ENCODE data around the gene ZNF14.
"Not testable (repeated sequence)": the region's sequence is repeated elsewhere in the genome, so short reads cannot be mapped to it uniquely, and the experiment has no call there.

Gene ZNF14

GRCh38 chr19:19776206-19777008 lies 43.5 kb upstream of the ZNF14 start:
- TF ChIP-seq CTCF (IDR thresholded peaks at IDR 0.05; ENCODE audit: low read depth, low read length), result no peak
- no peak for TF ChIP-seq EZH2phosphoT487 (IDR thresholded peaks at IDR 0.05; ENCODE audit: low read depth)
- Histone ChIP-seq H3K9ac (ENCODE audit: low read length) (peak overlapping the region; percentile 85), H3K27me3 (ENCODE audit: low read depth, low read length) (no peaks in the 10 kb centered on the region), H3K4me1 (ENCODE audit: low read length) (peaks cover 14% of the 10 kb centered on the region), H3K4me3 (ENCODE audit: low read length) (peak overlapping the region; percentile 92), H3K9me3 (ENCODE audit: insufficient read depth, low read length) (peaks cover 17% of the 10 kb centered on the region; the same call in 1 of the 2 replicates), H3K27ac (ENCODE audit: low read length) (peak overlapping the region; percentile 12; the same call in 1 of the 2 replicates), H3K79me2 (ENCODE audit: low read length) (peaks cover 38% of the 10 kb centered on the region), H3K4me2 (ENCODE audit: low read length) (peak overlapping the region; percentile 98), H3K36me3 (replicated peaks; ENCODE audit: low read depth, low read length) (peaks cover 31% of the 10 kb centered on the region), H2AFZ (ENCODE audit: low read depth, low read length) (peak overlapping the region; percentile 92), H4K20me1 (ENCODE audit: insufficient read depth, low read length) (no peaks in the 10 kb centered on the region)

DNA sequence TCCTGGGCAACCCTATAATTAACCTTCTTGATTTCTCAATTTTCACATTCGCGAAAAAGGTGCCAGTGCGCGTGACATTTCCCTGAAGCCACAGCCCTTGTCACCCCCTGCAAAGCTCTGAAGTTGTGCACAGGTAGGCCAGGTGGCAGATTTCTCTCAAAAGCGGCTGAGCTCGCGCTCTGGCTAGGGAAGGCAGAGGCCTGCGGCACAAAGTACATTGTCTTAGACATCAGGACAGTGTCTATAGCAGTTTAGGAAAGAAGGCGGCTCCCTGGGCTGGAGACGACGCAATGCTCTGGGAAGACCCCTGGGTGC lies 42.9 kb upstream of the ZNF14 start:
- peak overlapping the region; percentile 91 for H3K4me2 ChIP-seq (ENCODE audit: low read length)
- no peak overlapping the region for H3K27ac ChIP-seq (ENCODE audit: low read length)
- H2AFZ ChIP-seq (ENCODE audit: low read depth, low read length), result peak overlapping the region; percentile 68
- H3K9ac ChIP-seq (ENCODE audit: low read length), result peak overlapping the region; percentile 64
- no peaks in the 10 kb centered on the region for H4K20me1 ChIP-seq (ENCODE audit: insufficient read depth, low read length)
- peaks cover 29% of the 10 kb centered on the region for H3K36me3 ChIP-seq (replicated peaks; ENCODE audit: low read depth, low read length)
- peaks cover 15% of the 10 kb centered on the region; the same call in 1 of the 2 replicates for H3K9me3 ChIP-seq (ENCODE audit: insufficient read depth, low read length)
- H3K4me1 ChIP-seq (ENCODE audit: low read length), result peaks cover 14% of the 10 kb centered on the region
- peak overlapping the region; percentile 92 for H3K4me3 ChIP-seq (ENCODE audit: low read length)
- TF ChIP-seq CTCF (IDR thresholded peaks at IDR 0.05; ENCODE audit: low read depth, low read length), result no peak
- no peak for TF ChIP-seq EZH2phosphoT487 (IDR thresholded peaks at IDR 0.05; ENCODE audit: low read depth)
- no peaks in the 10 kb centered on the region for H3K27me3 ChIP-seq (ENCODE audit: low read depth, low read length)
- H3K79me2 ChIP-seq (ENCODE audit: low read length), result peaks cover 33% of the 10 kb centered on the region

- H3K27me3 ChIP-seq (ENCODE audit: low read depth, low read length), result no peaks in the 10 kb centered on the region
- H3K79me2 ChIP-seq (ENCODE audit: low read length), result peaks cover 29% of the 10 kb centered on the region
- peaks cover 22% of the 10 kb centered on the region for H3K36me3 ChIP-seq (replicated peaks; ENCODE audit: low read depth, low read length)
- H3K4me1 ChIP-seq (ENCODE audit: low read length), result peaks cover 14% of the 10 kb centered on the region
- no peaks in the 10 kb centered on the region for H4K20me1 ChIP-seq (ENCODE audit: insufficient read depth, low read length)
- no peak overlapping the region for H3K4me2 ChIP-seq (ENCODE audit: low read length)
- H3K9me3 ChIP-seq (ENCODE audit: insufficient read depth, low read length), result peaks cover 9% of the 10 kb centered on the region; the same call in 1 of the 2 replicates
- H2AFZ ChIP-seq (ENCODE audit: low read depth, low read length), result no peak overlapping the region
- no peak overlapping the region for H3K4me3 ChIP-seq (ENCODE audit: low read length)
- no peak overlapping the region for H3K27ac ChIP-seq (ENCODE audit: low read length)
- no peak overlapping the region for H3K9ac ChIP-seq (ENCODE audit: low read length)
- TF ChIP-seq CTCF (IDR thresholded peaks at IDR 0.05; ENCODE audit: low read depth, low read length) (no peak), EZH2phosphoT487 (IDR thresholded peaks at IDR 0.05; ENCODE audit: low read depth) (no peak)
These were observed 41.6 kb upstream of the ZNF14 start for GRCh38 chr19:19774354-19775033.

DNA sequence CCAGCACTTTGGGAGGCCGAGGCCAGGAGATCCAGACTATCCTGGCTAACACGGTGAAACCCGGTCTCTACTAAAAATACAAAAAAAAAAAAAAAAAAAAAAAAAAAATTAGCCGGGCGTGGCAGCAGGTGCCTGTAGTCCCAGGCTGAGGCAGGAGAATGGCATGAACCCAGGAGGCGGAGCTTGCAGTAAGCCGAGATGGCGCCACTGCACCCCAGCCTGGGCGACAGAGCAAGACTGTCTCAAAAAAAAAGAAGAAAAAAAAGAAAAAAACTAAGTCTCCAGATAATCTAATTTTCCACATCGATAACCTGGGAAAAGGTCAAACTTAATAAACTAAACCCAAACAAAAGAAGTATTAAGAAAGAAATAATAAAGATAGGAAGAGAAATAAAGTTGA lies 39.1 kb upstream of the ZNF14 start:
- not testable (repeated sequence) for H3K79me2 ChIP-seq (ENCODE audit: low read length); H3K9me3 ChIP-seq (ENCODE audit: insufficient read depth, low read length); H3K36me3 ChIP-seq (replicated peaks; ENCODE audit: low read depth, low read length); H3K4me2 ChIP-seq (ENCODE audit: low read length); H3K4me1 ChIP-seq (ENCODE audit: low read length); H3K27me3 ChIP-seq (ENCODE audit: low read depth, low read length); H2AFZ ChIP-seq (ENCODE audit: low read depth, low read length); H4K20me1 ChIP-seq (ENCODE audit: insufficient read depth, low read length); H3K27ac ChIP-seq (ENCODE audit: low read length); H3K9ac ChIP-seq (ENCODE audit: low read length); H3K4me3 ChIP-seq (ENCODE audit: low read length)

DNA sequence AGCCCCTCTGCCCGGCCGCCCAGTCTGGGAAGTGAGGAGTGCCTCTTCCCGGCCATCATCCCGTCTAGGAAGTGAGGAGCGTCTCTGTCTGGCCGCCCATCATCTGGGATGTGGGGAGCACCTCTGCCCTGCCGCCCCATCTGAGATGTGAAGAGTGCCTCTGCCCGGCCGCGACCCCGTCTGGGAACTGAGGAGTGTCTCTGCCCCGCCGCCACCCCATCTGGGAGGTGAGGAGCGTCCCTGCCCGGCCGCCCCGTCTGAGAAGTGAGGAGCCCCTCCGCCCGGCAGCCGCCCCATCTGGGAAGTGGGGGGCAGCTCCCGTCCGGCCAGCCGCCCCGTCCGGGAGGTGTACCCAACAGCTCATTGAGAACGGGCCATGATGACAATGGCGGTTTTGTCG lies 37.1 kb upstream of the ZNF14 start:
- H2AFZ ChIP-seq (ENCODE audit: low read depth, low read length); H3K79me2 ChIP-seq (ENCODE audit: low read length); H3K9me3 ChIP-seq (ENCODE audit: insufficient read depth, low read length); H3K4me1 ChIP-seq (ENCODE audit: low read length); H3K9ac ChIP-seq (ENCODE audit: low read length); H3K4me2 ChIP-seq (ENCODE audit: low read length); H3K36me3 ChIP-seq (replicated peaks; ENCODE audit: low read depth, low read length); H3K27ac ChIP-seq (ENCODE audit: low read length); H3K27me3 ChIP-seq (ENCODE audit: low read depth, low read length); H3K4me3 ChIP-seq (ENCODE audit: low read length); H4K20me1 ChIP-seq (ENCODE audit: insufficient read depth, low read length): not testable (repeated sequence)

All from OCI-LY3 (cell line).